HL-60 (cell line): ENCODE results near the gene IMPA2.

Experiments used
- CTCF ChIP-seq: IDR thresholded peaks from one replicate; pipeline ENCODE4 v1.5.1; 2011; ENCODE audit warnings: low read length, control low read depth, inconsistent platforms; ENCODE audit not compliant: insufficient read depth
- REST ChIP-seq: IDR thresholded peaks from 2 replicates; pipeline ENCODE4 v1.6.1; 2012; ENCODE audit warnings: low read depth; ENCODE audit not compliant: insufficient replicate concordance

GRCh38 chr18:11984091-11984490, 2.8 kb downstream of the IMPA2 start:
- TF ChIP-seq REST (no peak), CTCF (no peak)
